ENCODE data around the gene ISM1.

The ISM1 gene

DNA sequence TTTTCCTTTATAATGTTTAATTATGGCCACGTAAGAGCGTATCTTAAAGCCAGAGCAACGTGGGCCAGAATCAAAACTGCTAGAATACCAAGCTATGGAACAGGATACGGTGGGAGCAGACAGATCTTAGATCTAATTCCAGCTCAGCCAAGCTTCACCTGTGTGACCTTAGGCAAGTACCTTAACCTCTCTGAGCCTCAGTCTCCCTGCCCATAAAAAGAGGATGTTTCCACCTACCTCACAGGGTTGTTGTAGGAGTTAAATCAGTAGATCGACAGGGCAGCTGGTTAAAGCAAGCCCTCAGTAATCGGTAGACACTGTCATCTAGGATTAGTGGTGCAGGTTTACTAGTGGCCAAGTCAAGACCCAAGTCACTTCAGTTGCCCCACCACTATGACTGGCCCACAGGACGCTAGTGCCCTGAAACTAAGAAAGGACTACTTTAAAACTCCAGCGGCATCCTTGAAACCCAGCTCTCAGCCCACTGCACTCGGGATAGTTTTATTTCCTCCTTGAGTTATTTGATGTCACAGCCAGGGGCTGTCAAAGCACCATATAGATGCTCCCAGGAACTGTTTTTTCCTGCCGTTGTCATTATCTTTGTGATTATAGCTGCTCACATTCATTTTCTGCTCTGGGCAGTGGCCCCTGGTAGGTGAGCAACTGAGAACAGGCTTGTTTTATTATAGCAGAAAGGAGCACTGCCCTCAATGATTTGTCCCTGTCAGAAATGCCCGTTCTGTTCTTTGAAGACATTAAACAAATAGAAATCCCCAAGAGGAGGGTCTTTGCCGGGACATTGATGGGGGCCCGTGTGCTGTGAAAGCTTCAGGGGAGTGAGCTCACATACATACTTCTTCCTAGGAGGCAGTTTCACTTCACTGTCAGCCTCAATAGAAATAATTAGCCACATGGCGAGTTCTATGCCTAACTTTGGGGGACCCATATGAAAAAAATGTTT is 63.1 kb downstream of the ISM1 start:
- no peak for DNase-seq (ENCODE audit: low read depth, low spot score)

DNA sequence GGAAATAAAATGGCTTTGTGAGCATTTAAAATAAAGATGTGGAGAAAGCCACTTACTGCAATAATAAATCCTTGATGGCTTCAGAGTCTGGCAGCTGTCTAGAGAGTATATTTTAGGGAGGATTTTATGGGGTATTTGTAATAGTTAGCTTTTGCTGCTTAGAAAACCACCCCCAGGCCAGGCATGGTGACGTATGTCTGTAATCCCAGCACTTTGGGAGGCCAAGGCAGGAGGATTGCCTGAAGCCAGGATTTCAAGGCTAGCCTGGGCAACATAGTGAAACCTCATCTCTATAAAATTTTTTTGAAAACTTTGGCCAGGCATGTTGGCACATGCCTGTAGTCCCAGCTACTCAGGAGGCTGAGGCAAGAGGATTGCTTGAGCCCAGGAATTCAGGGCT is 63.8 kb downstream of the ISM1 start:
- DNase-seq (ENCODE audit: low read depth, low spot score), result no peak

- no peak for DNase-seq (ENCODE audit: low read depth, low spot score)
Observed at GRCh38 chr20:13285408-13285807, 64.3 kb downstream of the ISM1 start.

DNA sequence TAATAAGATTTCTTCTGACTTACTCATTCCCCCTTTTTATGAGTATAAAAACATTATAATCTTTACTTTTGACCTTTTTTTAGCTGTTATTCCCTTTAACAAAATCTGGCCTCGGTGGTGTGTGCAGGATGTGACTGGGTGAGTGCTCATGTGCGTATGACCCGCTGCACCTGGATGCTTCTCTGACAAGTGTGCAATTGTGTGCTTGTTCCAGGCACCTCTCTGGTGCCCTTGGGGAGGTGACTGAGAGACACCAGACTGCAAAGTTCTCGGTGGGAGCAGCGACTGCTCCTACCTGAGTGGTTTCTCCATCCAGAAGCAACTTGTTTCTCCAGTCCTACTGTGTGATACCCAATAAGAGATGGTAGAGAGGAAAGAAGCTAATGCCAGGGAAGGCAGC is 65.0 kb downstream of the ISM1 start:
- DNase-seq (ENCODE audit: low read depth, low spot score), result no peak

- DNase-seq (ENCODE audit: low read depth, low spot score), result no peak
Observed at GRCh38 chr20:13286607-13287006, 65.5 kb downstream of the ISM1 start.

- no peak for DNase-seq (ENCODE audit: low read depth, low spot score)
Observed at GRCh38 chr20:13288357-13288756, 67.3 kb downstream of the ISM1 start.

GRCh38 chr20:13289031-13289430 is 68.0 kb downstream of the ISM1 start:
- DNase-seq (ENCODE audit: low read depth, low spot score), result no peak

GRCh38 chr20:13290724-13291123 is 69.7 kb downstream of the ISM1 start:
- DNase-seq (ENCODE audit: low read depth, low spot score), result no peak

DNA sequence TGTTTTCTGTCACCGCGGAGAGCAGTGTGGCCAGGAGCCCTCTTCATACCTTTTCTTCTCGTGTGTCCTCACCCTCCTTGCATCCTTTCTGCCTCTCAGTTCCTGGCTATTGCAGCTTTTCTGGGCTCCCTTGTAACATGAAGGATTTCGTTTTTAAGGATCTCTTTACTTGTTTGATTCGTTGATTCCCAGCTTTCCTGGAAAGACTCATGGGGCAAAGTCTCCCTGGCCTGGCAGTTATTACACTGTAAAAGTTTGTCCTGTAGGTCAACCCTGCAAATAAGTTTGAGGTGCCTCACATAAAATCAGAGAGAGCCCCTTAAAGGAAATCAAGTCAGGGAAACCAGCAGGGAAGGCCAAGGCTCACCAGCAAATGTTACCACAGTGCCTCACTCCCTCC is 70.1 kb downstream of the ISM1 start:
- DNase-seq (ENCODE audit: low read depth, low spot score), result no peak

- DNase-seq (ENCODE audit: low read depth, low spot score), result no peak
Observed at GRCh38 chr20:13292201-13292885, 71.3 kb downstream of the ISM1 start.

- no peak for DNase-seq (ENCODE audit: low read depth, low spot score)
Observed at GRCh38 chr20:13294522-13294921, 73.4 kb downstream of the ISM1 start.

- DNase-seq (ENCODE audit: low read depth, low spot score), result no peak
Observed at GRCh38 chr20:13295637-13296036, 74.6 kb downstream of the ISM1 start.

- DNase-seq (ENCODE audit: low read depth, low spot score), result no peak
Observed at GRCh38 chr20:13296070-13296469, 75.0 kb downstream of the ISM1 start.

GRCh38 chr20:13297147-13297899 is 76.2 kb downstream of the ISM1 start:
- no peak for DNase-seq (ENCODE audit: low read depth, low spot score)

GRCh38 chr20:13298692-13299373 is 77.8 kb downstream of the ISM1 start:
- no peak for DNase-seq (ENCODE audit: low read depth, low spot score)

- DNase-seq (ENCODE audit: low read depth, low spot score), result no peak
Observed at GRCh38 chr20:13299401-13299800, 78.3 kb downstream of the ISM1 start.

- no peak for DNase-seq (ENCODE audit: low read depth, low spot score)
Observed at GRCh38 chr20:13301596-13301995, 80.5 kb downstream of the ISM1 start.

DNA sequence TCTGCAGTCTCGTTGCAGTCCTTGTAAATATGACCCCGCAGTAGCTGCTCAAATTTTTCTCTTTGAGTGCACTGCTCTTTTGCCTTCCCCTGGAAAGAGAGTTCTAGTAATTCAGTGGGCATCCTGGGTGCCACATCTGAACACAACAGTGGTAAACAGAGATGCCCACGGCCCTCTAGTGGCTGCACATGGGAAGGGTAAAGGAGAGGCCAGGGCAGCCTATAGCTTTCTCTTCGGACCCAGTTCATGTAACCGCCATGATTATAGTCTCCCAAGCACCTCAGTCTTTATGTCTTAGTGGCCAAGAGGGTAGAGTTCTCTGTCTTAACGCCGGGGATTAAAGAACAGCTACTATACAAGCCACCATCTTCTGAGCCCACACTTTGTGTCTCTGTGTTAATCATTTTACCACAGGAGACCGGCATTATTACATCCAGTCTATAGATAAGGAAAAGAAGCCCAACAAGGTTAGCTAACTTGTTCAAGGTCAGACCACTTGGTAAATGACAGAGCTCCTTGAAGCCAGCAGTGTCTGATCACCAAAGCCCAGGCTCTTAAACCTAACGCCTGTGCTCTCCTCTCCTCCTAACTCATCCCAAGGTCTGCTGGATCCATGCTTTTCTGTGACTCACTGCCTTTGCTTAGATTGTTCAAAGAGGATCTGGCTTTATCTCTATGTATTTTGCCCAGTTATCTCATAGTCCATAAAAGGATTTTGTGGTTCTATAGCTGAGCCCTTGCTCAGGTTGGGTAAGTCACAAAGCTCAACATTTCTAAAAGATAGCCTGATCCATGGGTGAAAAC is 81.8 kb downstream of the ISM1 start:
- DNase-seq (ENCODE audit: low read depth, low spot score), result no peak

DNA sequence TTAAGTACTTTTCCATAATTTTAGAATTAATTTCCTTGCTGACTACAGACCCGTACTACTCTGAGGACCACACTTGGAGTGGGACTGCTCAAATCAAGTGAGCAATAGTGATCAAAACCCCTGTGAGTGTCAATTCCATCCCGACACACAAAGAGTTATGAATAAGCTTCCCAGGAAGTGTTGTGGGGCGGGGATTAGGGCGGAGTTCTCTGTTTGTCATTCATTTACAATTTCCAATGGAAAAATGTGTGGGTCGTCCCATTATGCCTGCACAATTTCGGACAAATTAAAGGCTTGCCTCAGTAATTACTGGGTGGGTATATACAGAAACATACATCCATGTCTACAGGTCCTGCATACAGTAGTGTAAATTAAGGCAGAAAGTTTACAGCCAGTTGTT is 84.2 kb downstream of the ISM1 start:
- no peak for DNase-seq (ENCODE audit: low read depth, low spot score)

- no peak for DNase-seq (ENCODE audit: low read depth, low spot score)
Observed at GRCh38 chr20:13307562-13308163, 86.6 kb downstream of the ISM1 start.

Measured in brain pericyte (primary cell).